GM12892 (cell line): ENCODE measurements around the gene RBL1.

Source experiments
- POLR2A ChIP-seq: IDR thresholded peaks from 2 replicates; pipeline ENCODE4 v1.6.1; 2011; ENCODE audit warnings: low read depth, low read length, control low read depth
- POLR2AphosphoS5 ChIP-seq: IDR thresholded peaks from 2 replicates; pipeline ENCODE4 v1.6.1; 2011; ENCODE audit warnings: low read depth, low read length, control low read depth

- TF ChIP-seq POLR2A (no peak), POLR2AphosphoS5 (no peak)
Measured at GRCh38 chr20:37144856-37145404, 49.1 kb upstream of the RBL1 start.
